IMR-90 (cell line): ENCODE results near the gene CASP14. TPM values are rescaled to one million over a fixed set of nuclear protein-coding genes. Genes with fewer than 3 reads are reported as not detected.

ENCODE experiments used
- ATAC-seq: fragments of 200-7000 bp; cut with Tn5 transposase; 2 replicates; pipeline ENCODE4 v1.9.1; 2020; ENCODE audit warnings: low read depth, mild to moderate bottlenecking, moderate library complexity
- BruUV-seq: library from RNA; stranded (reverse); fragments of 400-500 nt; replicated peaks from 2 replicates; lab custom pipeline; 2021; lab: Mats Ljungman, UMichigan
- CTCF ChIA-PET: fragments of 300-600 bp; formaldehyde crosslinking; extraction: SDS; loops from one replicate; lab custom pipeline; 2021; ENCODE audit warnings: antibody characterized with exemption; lab: Yijun Ruan, JAX
- POLR2A ChIA-PET: fragments of 300-600 bp; sonication (Branson Sonifier 250); formaldehyde crosslinking; loops from one replicate; lab custom pipeline; 2022; ENCODE audit warnings: antibody characterized with exemption; ENCODE audit not compliant: unreplicated experiment; lab: Charles Lee
- DNase-seq: peaks from one replicate; pipeline ENCODE4 v3.0.0; 2013
- H2AFZ ChIP-seq: replicated peaks from 2 replicates; pipeline ENCODE3; 2013; ENCODE audit warnings: low read length, mild to moderate bottlenecking; ENCODE audit not compliant: poor library complexity
- H2AK5ac ChIP-seq: 2 replicates; pipeline ENCODE4 v1.6.1; 2013; ENCODE audit warnings: low read depth, low read length, inconsistent platforms
- H2AK9ac ChIP-seq: replicated peaks from 2 replicates; pipeline ENCODE3; 2013; ENCODE audit warnings: mild to moderate bottlenecking, low read depth, low read length, moderate library complexity; ENCODE audit not compliant: poor library complexity
- H2BK120ac ChIP-seq: 2 replicates; pipeline ENCODE4 v1.6.1; 2013; ENCODE audit warnings: low read depth, low read length, inconsistent platforms
- H2BK15ac ChIP-seq: 3 replicates; pipeline ENCODE4 v1.6.1; 2013; ENCODE audit warnings: low read depth, low read length, inconsistent platforms
- H2BK20ac ChIP-seq: 2 replicates; pipeline ENCODE4 v1.6.1; 2013; ENCODE audit warnings: low read depth, mild to moderate bottlenecking, inconsistent platforms, low read length, moderate library complexity
- H2BK5ac ChIP-seq: 2 replicates; pipeline ENCODE4 v1.6.1; 2013; ENCODE audit warnings: mild to moderate bottlenecking, low read depth, low read length, inconsistent platforms; ENCODE audit not compliant: poor library complexity, severe bottlenecking
- H3K14ac ChIP-seq: replicated peaks from 2 replicates; pipeline ENCODE4 v1.6.1; 2013; ENCODE audit warnings: low read depth, low read length, inconsistent platforms
- H3K18ac ChIP-seq: 2 replicates; pipeline ENCODE4 v1.6.1; 2013; ENCODE audit warnings: low read depth, low read length, control low read depth
- H3K23ac ChIP-seq: 2 replicates; pipeline ENCODE4 v1.6.1; 2013; ENCODE audit warnings: low read depth, low read length, inconsistent platforms
- H3K27ac ChIP-seq: 2 replicates; pipeline ENCODE4 v1.5.1; 2013; ENCODE audit warnings: mild to moderate bottlenecking, control low read depth, low read length; ENCODE audit not compliant: insufficient read depth
- H3K27me3 ChIP-seq: 2 replicates; pipeline ENCODE4 v1.6.1; 2013; ENCODE audit warnings: low read length; ENCODE audit not compliant: control insufficient read depth, insufficient read depth
- H3K36me3 ChIP-seq: 2 replicates; pipeline ENCODE4 v1.6.1; 2013; ENCODE audit warnings: low read length, mixed read lengths; ENCODE audit not compliant: control insufficient read depth, insufficient read depth
- H3K4ac ChIP-seq: 2 replicates; pipeline ENCODE4 v1.6.1; 2013; ENCODE audit warnings: low read depth, low read length, inconsistent platforms
- H3K4me1 ChIP-seq: 2 replicates; pipeline ENCODE4 v1.6.1; 2013; ENCODE audit warnings: low read length, mixed read lengths; ENCODE audit not compliant: control insufficient read depth, insufficient read depth
- H3K4me2 ChIP-seq: 2 replicates; pipeline ENCODE4 v1.6.1; 2013; ENCODE audit warnings: low read depth, mild to moderate bottlenecking, control low read depth, low read length, moderate library complexity
- H3K4me3 ChIP-seq: 2 replicates; pipeline ENCODE4 v1.5.1; 2013; ENCODE audit warnings: low read depth, mild to moderate bottlenecking, control low read depth, low read length, moderate library complexity; ENCODE audit not compliant: insufficient read depth
- H3K56ac ChIP-seq: 2 replicates; pipeline ENCODE4 v1.6.1; 2013; ENCODE audit warnings: low read length, inconsistent platforms; ENCODE audit not compliant: insufficient read depth; ENCODE audit errors: extremely low read depth
- H3K79me1 ChIP-seq, 2 experiments: 2 replicates each; pipeline ENCODE4 v1.6.1; 2013; ENCODE audit warnings: low read length in 2 of 2, inconsistent platforms in 1 of 2, low read depth in 1 of 2
- H3K9ac ChIP-seq: 2 replicates; pipeline ENCODE4 v1.6.1; 2013; ENCODE audit warnings: low read depth, low read length, control low read depth
- H3K9me1 ChIP-seq: 2 replicates; pipeline ENCODE4 v1.6.1; 2013; ENCODE audit warnings: low read length, inconsistent platforms; ENCODE audit not compliant: insufficient read depth
- H3K9me3 ChIP-seq: 2 replicates; pipeline ENCODE4 v1.6.1; 2013; ENCODE audit warnings: low read length; ENCODE audit not compliant: control insufficient read depth, insufficient read depth
- H4K20me1 ChIP-seq: 2 replicates; pipeline ENCODE4 v1.6.1; 2013; ENCODE audit warnings: low read length, inconsistent platforms; ENCODE audit not compliant: insufficient read depth
- H4K5ac ChIP-seq: 2 replicates; pipeline ENCODE4 v1.6.1; 2013; ENCODE audit warnings: mild to moderate bottlenecking, low read depth, low read length, control low read depth
- H4K8ac ChIP-seq, 2 experiments: 2 replicates each; pipeline ENCODE4 v1.6.1; 2013; ENCODE audit warnings: low read depth in 2 of 2, low read length in 2 of 2, control low read depth in 1 of 2, inconsistent platforms in 1 of 2
- H4K91ac ChIP-seq: 2 replicates; pipeline ENCODE4 v1.6.1; 2013; ENCODE audit warnings: low read depth, low read length, inconsistent platforms; ENCODE audit not compliant: insufficient read depth
- BHLHE40 ChIP-seq: fragments of 150-350 bp; IDR thresholded peaks from 2 replicates; pipeline ENCODE4 v1.6.1; 2016; ENCODE audit warnings: mild to moderate bottlenecking, low read depth, low read length
- CEBPB ChIP-seq: IDR thresholded peaks from 2 replicates; pipeline ENCODE4 v1.6.1; 2012; ENCODE audit warnings: low read depth, low read length, improper control_type of control experiment
- CHD1 ChIP-seq: IDR thresholded peaks from 2 replicates; pipeline ENCODE4 v1.6.1; 2012; ENCODE audit warnings: low read depth, low read length, improper control_type of control experiment
- CTCF ChIP-seq: conservative IDR thresholded peaks from 2 replicates; pipeline ENCODE4 v1.5.1; 2012; ENCODE audit warnings: mild to moderate bottlenecking, low read depth, low read length, improper control_type of control experiment
- FOS ChIP-seq: fragments of 150-350 bp; IDR thresholded peaks from 2 replicates; pipeline ENCODE4 v1.6.1; 2016; ENCODE audit warnings: low read depth, low read length
- MAFK ChIP-seq: IDR thresholded peaks from 2 replicates; pipeline ENCODE4 v1.6.1; 2012; ENCODE audit warnings: low read depth, low read length, improper control_type of control experiment
- MAZ ChIP-seq: IDR thresholded peaks from 2 replicates; pipeline ENCODE4 v1.6.1; 2012; ENCODE audit warnings: low read depth, mild to moderate bottlenecking, low read length, improper control_type of control experiment, moderate library complexity, borderline replicate concordance
- MXI1 ChIP-seq: IDR thresholded peaks from 2 replicates; pipeline ENCODE4 v1.6.1; 2012; ENCODE audit warnings: low read depth, mild to moderate bottlenecking, low read length, moderate library complexity, borderline replicate concordance
- NFE2L2 ChIP-seq: fragments of 150-350 bp; IDR thresholded peaks from 2 replicates; pipeline ENCODE4 v1.6.1; 2016; ENCODE audit warnings: low read depth, mild to moderate bottlenecking, low read length
- POLR2A ChIP-seq: IDR thresholded peaks from 2 replicates; pipeline ENCODE4 v1.6.1; 2012; ENCODE audit warnings: mild to moderate bottlenecking, low read depth, low read length
- RAD21 ChIP-seq: IDR thresholded peaks from 2 replicates; pipeline ENCODE4 v1.6.1; 2012; ENCODE audit warnings: low read length, improper control_type of control experiment
- RCOR1 ChIP-seq: IDR thresholded peaks from 2 replicates; pipeline ENCODE4 v1.6.1; 2012; ENCODE audit warnings: mild to moderate bottlenecking, low read length, improper control_type of control experiment; ENCODE audit not compliant: insufficient replicate concordance
- RFX5 ChIP-seq: IDR thresholded peaks from 2 replicates; pipeline ENCODE4 v1.8.0; 2012; ENCODE audit warnings: low read depth, mild to moderate bottlenecking, low read length, moderate library complexity
- SMC3 ChIP-seq: fragments of 150-350 bp; IDR thresholded peaks from 2 replicates; pipeline ENCODE4 v1.6.1; 2016; ENCODE audit warnings: low read depth, mild to moderate bottlenecking, antibody characterized with exemption, low read length, moderate library complexity
- USF2 ChIP-seq: fragments of 150-350 bp; IDR thresholded peaks from 2 replicates; pipeline ENCODE4 v1.6.1; 2017; ENCODE audit warnings: mild to moderate bottlenecking, antibody characterized with exemption, low read length, low read depth
- WGBS, 2 experiments: methylation state at CpG; one replicate each; pipeline versions ENCODE4 v1.1.5 to v1.1.7; 2013; ENCODE audit warnings: missing lambda C conversion rate in 2 of 2; ENCODE audit not compliant: insufficient read length in 1 of 2; ENCODE audit errors: extremely low coverage in 2 of 2; 5-methylcytosine and 5-hydroxymethylcytosine counted together
- dilution Hi-C: fragments of 300-500 bp; cut with HindIII; formaldehyde crosslinking; loops from one replicate; pipeline ENCODE4 v1.14.3; 2018; ENCODE audit warnings: low sequenced_read_pairs; ENCODE audit not compliant: unreplicated experiment
- in situ Hi-C: fragments of 300-500 bp; cut with MboI; formaldehyde crosslinking; loops from 3 replicates; pipeline ENCODE4 v1.14.3; 2019; ENCODE audit warnings: low sequenced_read_pairs, inconsistent platforms, mixed read lengths
- intact Hi-C: fragments of 100-400 bp; cut with micrococcal nuclease; formaldehyde crosslinking; loops from 2 replicates; pipeline ENCODE4 v1.10.0; 2022
- polyA plus RNA-seq, 3 experiments: library from polyadenylated mRNA; depleted of rRNA; stranded (reverse); fragments of >200 nt; gene quantifications; 2 replicates each; pipeline ENCODE4 v1.2.3, GENCODE V29; 2012; ENCODE audit warnings: low replicate concordance in 1 of 3
- total RNA-seq: library from RNA; depleted of rRNA; stranded (reverse); fragments of >200 nt; gene quantifications from 2 replicates; pipeline ENCODE4 v1.2.3, GENCODE V29; 2012
- TF ChIP-seq, protein P1 (sequence below): fragments of 150-350 bp; IDR thresholded peaks from 2 replicates; pipeline ENCODE4 v1.6.1; 2016; ENCODE audit warnings: low read depth, mild to moderate bottlenecking, low read length, moderate library complexity, borderline replicate concordance

Gene CASP14
- total and polyA plus RNA-seq, 2 of the 4 experiments (the other 2 are of a cell fraction): not detected

- intact Hi-C loops: no loop called here
Observed at GRCh38 chr19:15028490-15028889, 20.8 kb upstream of the CASP14 start.

More at GRCh38 chr19:15028490-15028889, 20.8 kb upstream of the CASP14 start:
- TF ChIP-seq, protein P1, sequence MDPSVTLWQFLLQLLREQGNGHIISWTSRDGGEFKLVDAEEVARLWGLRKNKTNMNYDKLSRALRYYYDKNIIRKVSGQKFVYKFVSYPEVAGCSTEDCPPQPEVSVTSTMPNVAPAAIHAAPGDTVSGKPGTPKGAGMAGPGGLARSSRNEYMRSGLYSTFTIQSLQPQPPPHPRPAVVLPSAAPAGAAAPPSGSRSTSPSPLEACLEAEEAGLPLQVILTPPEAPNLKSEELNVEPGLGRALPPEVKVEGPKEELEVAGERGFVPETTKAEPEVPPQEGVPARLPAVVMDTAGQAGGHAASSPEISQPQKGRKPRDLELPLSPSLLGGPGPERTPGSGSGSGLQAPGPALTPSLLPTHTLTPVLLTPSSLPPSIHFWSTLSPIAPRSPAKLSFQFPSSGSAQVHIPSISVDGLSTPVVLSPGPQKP: no peak
- no peak for TF ChIP-seq RCOR1
- TF ChIP-seq MAFK: no peak
- TF ChIP-seq RFX5: no peak
- no peak for TF ChIP-seq SMC3
- TF ChIP-seq FOS: no peak
- no peak for TF ChIP-seq NFE2L2
- no peak for TF ChIP-seq MXI1
- no peak for TF ChIP-seq CHD1
- TF ChIP-seq RAD21: no peak
- TF ChIP-seq MAZ: no peak
- TF ChIP-seq USF2: no peak
- no peak for TF ChIP-seq BHLHE40
- TF ChIP-seq CTCF: no peak
- TF ChIP-seq POLR2A: no peak
- no peak for TF ChIP-seq CEBPB
- no TSS peak for BruUV-seq
- Histone ChIP-seq H3K79me1 (no peaks in the 10 kb centered on the region), H2AFZ (no peak overlapping the region), H2AK5ac (no peak overlapping the region), H2BK20ac (no peak overlapping the region), H3K9ac (no peak overlapping the region), H3K23ac (no peak overlapping the region), H4K20me1 (no peaks in the 10 kb centered on the region), H3K4me2 (no peak overlapping the region), H4K5ac (no peak overlapping the region), H2BK15ac (no peak overlapping the region), H3K9me3 (no peaks in the 10 kb centered on the region), H3K56ac (no peak overlapping the region), H3K4ac (no peak overlapping the region), H3K14ac (no peak overlapping the region), H2AK9ac (no peak overlapping the region), H3K36me3 (no peaks in the 10 kb centered on the region), H2BK120ac (no peak overlapping the region), H3K27me3 (no peaks in the 10 kb centered on the region), H3K18ac (no peak overlapping the region), H4K91ac (no peak overlapping the region), H4K8ac (no peak overlapping the region), H3K27ac (no peak overlapping the region), H3K9me1 (no peaks in the 10 kb centered on the region), H3K4me1 (no peaks in the 10 kb centered on the region), H3K4me3 (no peak overlapping the region), H2BK5ac (no peak overlapping the region)
- CTCF ChIA-PET: no interaction called here
- dilution Hi-C loops: no loop called here
- POLR2A ChIA-PET: no interaction called here
- DNase-seq (no peak), ATAC-seq (no peak)
- in situ Hi-C loops: no loop called here
- 80% methylated on average over 1 of the region's 5 CpGs; no CpG with 5 or more reads in 1 of the 2 experiments for WGBS, 2 experiments
